RWPE1 (cell line): ENCODE data around the gene ACOX2.

Experiments used
- CTCF ChIA-PET: fragments of 350-600 bp; sonication (Branson Sonifier 250); formaldehyde crosslinking; extraction: SDS; loops from one replicate; lab custom pipeline; 2021; lab: Yijun Ruan, JAX
- POLR2A ChIA-PET: fragments of 400-600 bp; formaldehyde crosslinking; extraction: SDS; loops from one replicate; lab custom pipeline; 2020; ENCODE audit warnings: antibody characterized with exemption; ENCODE audit not compliant: low non-redundant PET; lab: Yijun Ruan, JAX
- DNase-seq: peaks from one replicate; pipeline ENCODE4 v3.0.0; 2012; ENCODE audit warnings: low spot score
- H3K27ac ChIP-seq: fragments of 450-650 bp; 2 replicates; pipeline ENCODE4 v1.5.1; 2017
- CTCF ChIP-seq: fragments of 450-650 bp; conservative IDR thresholded peaks from 2 replicates; pipeline ENCODE4 v1.5.1; 2017; ENCODE audit warnings: low read depth, mild to moderate bottlenecking

ACOX2 gene

DNA sequence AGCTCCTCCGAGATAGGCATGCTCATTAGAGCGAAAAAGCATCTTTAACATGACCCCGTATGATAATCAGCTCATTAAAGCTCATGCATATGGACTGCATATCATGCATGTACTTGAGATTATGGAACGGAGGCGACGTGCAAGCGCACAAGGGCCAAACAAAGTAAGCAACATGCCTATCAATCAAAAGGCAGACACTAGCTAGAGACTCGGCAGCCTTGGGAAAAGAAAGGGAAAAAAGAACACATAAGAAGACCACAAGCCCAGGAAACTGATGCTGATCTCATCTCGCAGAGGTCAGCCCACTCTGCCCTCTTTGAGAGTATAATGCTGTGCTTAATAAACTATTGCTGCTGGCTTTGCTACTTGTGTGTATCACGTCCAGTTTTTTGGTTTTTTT, 2.6 kb upstream of the ACOX2 start:
- ChIA-PET POLR2A (no interaction called here), CTCF (interaction anchor here (0.7 kb wide), 1 partner anchor 655 kb away, joined by 3 read pairs; no protein-coding TSS in a partner anchor)
- H3K27ac ChIP-seq: no peak overlapping the region
- no peak for TF ChIP-seq CTCF
- DNase-seq: no peak

DNA sequence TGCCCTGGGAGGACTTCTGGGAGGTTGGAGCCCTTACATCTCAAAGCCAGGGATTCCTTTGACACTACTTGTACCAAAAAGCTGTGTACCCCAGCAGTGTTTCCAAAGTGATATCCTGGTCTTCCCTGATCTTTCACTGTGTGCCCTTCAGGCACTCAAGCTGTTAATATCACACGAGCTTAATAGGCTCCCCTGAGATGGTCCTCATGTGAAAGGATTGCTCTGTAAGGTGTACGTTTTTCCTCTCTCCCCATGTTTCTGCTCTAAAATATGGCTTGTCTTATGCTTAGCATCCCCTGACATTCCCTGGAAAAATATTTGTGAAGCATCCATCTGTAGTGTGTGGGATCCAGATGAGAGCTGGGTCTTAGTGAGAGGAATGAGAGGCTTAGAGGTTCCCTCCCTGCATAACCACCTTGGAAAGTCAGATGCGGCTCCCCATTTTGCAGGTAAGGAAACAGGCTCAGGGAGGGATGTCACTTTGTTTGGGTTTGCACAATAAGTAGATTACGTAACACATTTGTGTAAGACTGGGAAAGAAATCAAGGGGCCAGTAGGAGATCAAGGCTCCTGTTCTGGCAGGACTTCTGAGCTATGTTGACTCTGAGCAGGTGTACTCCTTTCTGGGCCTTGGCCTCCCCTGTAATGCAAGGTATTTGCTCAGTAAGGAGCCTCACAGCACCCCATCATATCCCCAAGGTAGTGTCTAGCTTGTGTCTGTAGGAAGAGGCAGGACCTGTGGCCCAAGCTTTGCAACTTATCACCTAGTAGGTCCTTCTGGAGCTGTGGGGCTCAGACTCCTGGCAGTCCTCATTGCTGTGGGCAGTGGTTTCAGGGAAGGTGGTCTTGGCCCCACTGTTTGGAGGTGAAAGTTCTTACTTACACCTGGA, 667 bp upstream of the ACOX2 start:
- no peak for DNase-seq
- no peak for TF ChIP-seq CTCF
- ChIA-PET POLR2A (no interaction called here), CTCF (no interaction called here)
- H3K27ac ChIP-seq: 0 out of 2 replicates have a peak overlapping the region, but pooled peaks have one; percentile 56

DNA sequence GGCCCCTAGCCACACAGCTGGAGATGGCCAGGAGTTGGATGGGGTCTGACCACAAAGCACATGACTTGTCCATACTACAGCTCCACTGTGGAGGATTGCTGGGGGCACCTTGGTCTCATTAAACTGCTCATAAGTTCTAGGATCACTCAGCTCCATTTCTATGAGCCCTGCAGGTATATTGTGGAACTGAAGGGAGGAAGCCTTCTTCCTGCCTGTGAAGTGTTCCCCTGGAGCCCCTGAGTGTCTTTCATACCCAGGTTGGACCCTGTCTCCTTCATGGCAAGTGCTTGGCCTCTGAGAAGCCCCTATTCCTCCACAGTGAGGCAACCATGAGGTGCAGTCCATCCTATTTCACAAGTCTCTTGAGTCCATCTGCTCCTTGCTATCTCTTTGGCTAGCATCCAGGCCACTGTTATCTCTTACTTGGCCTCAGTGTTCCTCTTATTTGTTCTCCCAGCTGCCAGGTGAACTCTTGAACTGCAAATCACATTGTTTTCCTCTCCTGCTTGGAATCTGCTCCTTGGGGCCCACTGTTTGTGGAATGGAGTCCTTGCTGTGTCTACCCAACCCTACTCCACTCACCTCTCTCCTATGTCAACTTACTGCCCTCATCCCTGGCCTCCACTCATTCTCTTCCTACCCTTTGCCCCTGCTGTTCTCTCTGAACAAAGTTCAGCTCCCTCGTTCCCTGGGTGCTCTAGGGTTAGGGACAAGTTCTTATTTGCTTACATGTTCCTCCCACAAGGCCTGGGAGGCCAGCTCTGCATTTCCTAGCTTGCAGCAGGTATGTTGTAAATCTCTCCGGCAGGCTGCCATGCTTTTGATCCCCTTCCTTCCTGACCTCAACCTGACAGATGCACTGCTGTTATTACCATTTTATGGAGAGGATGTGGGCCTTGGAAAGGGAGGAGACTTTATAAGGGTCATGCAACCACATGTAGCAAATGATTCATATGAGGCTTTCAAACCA, 1.2 kb downstream of the ACOX2 start:
- CTCF ChIA-PET: interaction anchor here (0.6 kb wide), 1 partner anchor 39 kb away, joined by 3 read pairs; no protein-coding TSS in a partner anchor
- no peak for DNase-seq
- POLR2A ChIA-PET: no interaction called here
- peak overlapping the region; percentile 56 for H3K27ac ChIP-seq
- no peak for TF ChIP-seq CTCF

DNA sequence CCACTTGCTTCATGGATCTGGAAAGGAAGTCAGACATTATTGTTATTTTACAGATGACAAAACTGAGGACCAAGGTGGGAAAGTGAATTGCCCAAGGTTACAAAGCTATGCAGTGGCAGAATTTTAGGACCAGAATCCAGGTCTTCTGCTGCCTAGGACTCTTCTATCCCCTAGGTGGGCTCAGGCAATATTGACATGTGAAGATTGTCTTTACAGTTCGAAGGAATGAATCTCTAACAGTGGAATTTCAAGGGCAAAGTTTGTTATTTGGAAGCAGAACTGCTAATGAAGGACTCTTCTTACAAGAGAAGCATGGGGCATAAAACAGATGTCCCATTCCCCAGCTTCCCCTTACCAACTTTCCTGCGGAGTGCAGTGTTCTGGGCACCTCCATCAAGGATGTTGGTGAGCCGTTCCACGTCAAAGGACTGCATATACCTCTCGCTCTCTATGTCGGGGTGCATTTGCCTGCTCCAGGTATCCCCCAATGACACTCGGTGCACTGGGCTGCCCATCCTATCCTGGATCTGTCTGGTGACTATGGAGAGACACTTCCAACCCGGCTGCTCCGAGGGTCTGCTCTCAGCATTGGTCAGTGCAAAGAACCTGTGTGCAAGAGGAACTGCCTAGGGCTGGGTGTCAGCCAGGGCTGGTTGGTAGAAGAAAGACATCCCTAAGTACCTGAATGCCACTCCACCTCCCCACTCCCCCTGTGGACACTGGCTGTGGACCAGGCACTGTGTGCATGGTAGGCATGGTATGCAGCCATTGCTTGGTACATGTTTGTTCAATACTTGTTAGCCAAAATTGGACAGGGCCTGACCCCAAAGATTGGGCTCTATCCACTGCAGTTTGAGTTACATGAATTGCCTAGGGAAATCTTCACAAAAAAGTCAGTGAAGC, 2.1 kb downstream of the ACOX2 start:
- no peak overlapping the region for H3K27ac ChIP-seq
- DNase-seq: no peak
- POLR2A ChIA-PET: no interaction called here
- CTCF ChIA-PET: no interaction called here
- no peak for TF ChIP-seq CTCF

- CTCF ChIA-PET: no interaction called here
- H3K27ac ChIP-seq: no peak overlapping the region
- peak; percentile 75 for DNase-seq
- POLR2A ChIA-PET: no interaction called here
- peak; percentile 91 for TF ChIP-seq CTCF
Measured at GRCh38 chr3:58532794-58533220, 4.2 kb downstream of the ACOX2 start.
